Neural cell (in vitro differentiated cells): ENCODE measurements around the gene TBX2. TPM values are rescaled to one million over a fixed set of nuclear protein-coding genes. Genes with fewer than 3 reads are reported as not detected.

Source experiments
- H2AFZ ChIP-seq: fragments of 200-600, 300-800 bp; sonication (generic), shearing (Covaris generic); 2 replicates; pipeline ENCODE4 v1.6.0; 2014; ENCODE audit warnings: low read depth, mild to moderate bottlenecking, antibody characterized with exemption, low read length, moderate library complexity
- H3F3A ChIP-seq: fragments of 200-600 bp; shearing (Covaris generic); 2 replicates; pipeline ENCODE4 v1.6.1; 2016; ENCODE audit warnings: mild to moderate bottlenecking, moderate library complexity, mixed read lengths, antibody characterized with exemption, low read length; ENCODE audit not compliant: insufficient read depth, poor library complexity, severe bottlenecking
- H3K27ac ChIP-seq: fragments of 200-600, 300-800 bp; sonication (generic), shearing (Covaris generic); 2 replicates; pipeline ENCODE4 v1.5.1; 2014; ENCODE audit warnings: mild to moderate bottlenecking, low read length, moderate library complexity
- H3K27me3 ChIP-seq: fragments of 300-800, 200-600 bp; sonication (generic), shearing (Covaris generic); 2 replicates; pipeline ENCODE4 v1.6.0; 2014; ENCODE audit warnings: mild to moderate bottlenecking, low read depth, low read length, moderate library complexity; ENCODE audit not compliant: insufficient read depth
- H3K36me3 ChIP-seq: fragments of 300-800, 200-600 bp; sonication (generic), shearing (Covaris generic); 2 replicates; pipeline ENCODE4 v1.5.1; 2014; ENCODE audit warnings: mild to moderate bottlenecking, antibody characterized with exemption, low read length, moderate library complexity; ENCODE audit not compliant: insufficient read depth
- H3K4me2 ChIP-seq: fragments of 300-800, 200-600 bp; sonication (generic), shearing (Covaris generic); 2 replicates; pipeline ENCODE4 v1.6.0; 2014; ENCODE audit warnings: mild to moderate bottlenecking, low read length
- H3K4me3 ChIP-seq: fragments of 300-800, 200-600 bp; sonication (generic), shearing (Covaris generic); 2 replicates; pipeline ENCODE4 v1.5.1; 2014; ENCODE audit warnings: mild to moderate bottlenecking, low read length, moderate library complexity
- H3K79me2 ChIP-seq: fragments of 200-600 bp; shearing (Covaris generic); replicated peaks from 2 replicates; pipeline ENCODE4 v1.6.0; 2014; ENCODE audit warnings: mild to moderate bottlenecking, low read length, moderate library complexity; ENCODE audit not compliant: insufficient read depth
- H3K9ac ChIP-seq: fragments of 300-800, 200-600 bp; sonication (generic), shearing (Covaris generic); 2 replicates; pipeline ENCODE4 v1.6.1; 2016; ENCODE audit warnings: mild to moderate bottlenecking, low read length, mixed read lengths
- H3K9me2 ChIP-seq: fragments of 200-600 bp; shearing (Covaris generic); 2 replicates; pipeline ENCODE4 v1.6.1; 2016; ENCODE audit warnings: mild to moderate bottlenecking, low read length, mixed read lengths; ENCODE audit not compliant: insufficient read depth
- H3K9me3 ChIP-seq: fragments of 200-600, 300-800 bp; sonication (generic), shearing (Covaris generic); 2 replicates; pipeline ENCODE4 v1.6.1; 2016; ENCODE audit warnings: mild to moderate bottlenecking, mixed run types, low read length, moderate library complexity, mixed read lengths
- H4K20me1 ChIP-seq: fragments of 200-600 bp; shearing (Covaris generic); 2 replicates; pipeline ENCODE4 v1.6.1; 2016; ENCODE audit warnings: mild to moderate bottlenecking, mixed run types; ENCODE audit not compliant: insufficient read depth
- CTCF ChIP-seq: fragments of 450-650 bp; IDR thresholded peaks from 2 replicates; pipeline ENCODE4 v1.5.1; 2014; ENCODE audit warnings: antibody characterized with exemption, mild to moderate bottlenecking, moderate library complexity; ENCODE audit not compliant: poor library complexity, severe bottlenecking
- EP300 ChIP-seq: fragments of 450-650 bp; conservative IDR thresholded peaks from 2 replicates; pipeline ENCODE4 v1.6.1; 2014; ENCODE audit warnings: antibody characterized with exemption, mild to moderate bottlenecking, moderate library complexity; ENCODE audit not compliant: poor library complexity, severe bottlenecking
- EZH2 ChIP-seq: fragments of 200-600, 300-800 bp; shearing (Covaris generic), sonication (generic); IDR thresholded peaks from 2 replicates; pipeline ENCODE4 v1.6.1; 2014; ENCODE audit warnings: antibody characterized with exemption, low read length, borderline replicate concordance, mild to moderate bottlenecking; ENCODE audit not compliant: insufficient read depth, poor library complexity, severe bottlenecking
- MXI1 ChIP-seq: fragments of 450-650 bp; conservative IDR thresholded peaks from 2 replicates; pipeline ENCODE4 v1.6.1; 2014; ENCODE audit warnings: antibody characterized with exemption, mild to moderate bottlenecking; ENCODE audit not compliant: poor library complexity, severe bottlenecking
- POLR2AphosphoS5 ChIP-seq: IDR thresholded peaks from 2 replicates; pipeline ENCODE4 v1.6.1; 2012
- RAD21 ChIP-seq: fragments of 450-650 bp; conservative IDR thresholded peaks from 2 replicates; pipeline ENCODE4 v1.6.1; 2014; ENCODE audit warnings: antibody characterized with exemption, mild to moderate bottlenecking, moderate library complexity
- REST ChIP-seq: IDR thresholded peaks from 2 replicates; pipeline ENCODE4 v1.6.1; 2012; ENCODE audit warnings: borderline replicate concordance
- SMC3 ChIP-seq: fragments of 450-650 bp; conservative IDR thresholded peaks from 2 replicates; pipeline ENCODE4 v1.6.1; 2014; ENCODE audit warnings: antibody characterized with exemption, mild to moderate bottlenecking, moderate library complexity; ENCODE audit not compliant: poor library complexity
- TAF1 ChIP-seq: IDR thresholded peaks from 2 replicates; pipeline ENCODE4 v1.6.1; 2012; ENCODE audit warnings: low read depth
- polyA plus RNA-seq: library from polyadenylated mRNA; depleted of rRNA; stranded (reverse); fragments of >200 nt; gene quantifications from 2 replicates; pipeline ENCODE4 v1.2.3, GENCODE V29; 2014

TBX2 gene
- polyA plus RNA-seq, 1 donor from 2014 or later, result not detected

- peak overlapping the region; percentile 70 for H3K4me3 ChIP-seq
- TF ChIP-seq EP300, result no peak
- TF ChIP-seq REST, result no peak
- no peak for TF ChIP-seq RAD21
- TF ChIP-seq MXI1, result no peak
- no peak for TF ChIP-seq POLR2AphosphoS5
- peak; percentile 48 for TF ChIP-seq CTCF
- TF ChIP-seq EZH2, result peak; percentile 63
- TF ChIP-seq TAF1, result no peak
- no peak for TF ChIP-seq SMC3
- peaks cover 88% of the 10 kb centered on the region for H3K27me3 ChIP-seq
- no peak overlapping the region for H3K4me2 ChIP-seq
- H3K9me3 ChIP-seq, result no peaks in the 10 kb centered on the region
- no peak overlapping the region for H3K27ac ChIP-seq
- no peaks in the 10 kb centered on the region for H3K36me3 ChIP-seq
- no peak overlapping the region for H2AFZ ChIP-seq
- no peaks in the 10 kb centered on the region for H3F3A ChIP-seq
- H3K9me2 ChIP-seq, result no peaks in the 10 kb centered on the region
- H3K9ac ChIP-seq, result no peak overlapping the region
- H4K20me1 ChIP-seq, result no peaks in the 10 kb centered on the region
- no peaks in the 10 kb centered on the region for H3K79me2 ChIP-seq
Observed at GRCh38 chr17:61410141-61411010, 10.7 kb downstream of the TBX2 start.

- Histone ChIP-seq H3F3A (no peaks in the 10 kb centered on the region), H3K36me3 (no peaks in the 10 kb centered on the region), H3K27ac (no peak overlapping the region), H3K9me2 (no peaks in the 10 kb centered on the region), H2AFZ (no peak overlapping the region), H3K9ac (no peak overlapping the region), H3K4me3 (peak overlapping the region; percentile 70), H4K20me1 (no peaks in the 10 kb centered on the region), H3K4me2 (no peak overlapping the region), H3K9me3 (no peaks in the 10 kb centered on the region), H3K27me3 (peaks cover 83% of the 10 kb centered on the region), H3K79me2 (no peaks in the 10 kb centered on the region)
- TF ChIP-seq SMC3 (no peak), POLR2AphosphoS5 (no peak), MXI1 (no peak), RAD21 (no peak), EP300 (no peak), CTCF (no peak)
Observed at GRCh38 chr17:61411011-61411260, 11.3 kb downstream of the TBX2 start.
